Activated CD4-positive, alpha-beta T cell treated with anti-CD3 and anti-CD28 coated beads, Interleukin-2, amount 50 U/mL, for 16 hours (primary cell): ENCODE measurements around the gene MYG1.
"Not testable (repeated sequence)": the region's sequence is repeated elsewhere in the genome, so short reads cannot be mapped to it uniquely, and the experiment has no call there.

Experiments
- DNase-seq: peaks from one replicate; pipeline ENCODE4 v3.0.0-alpha.2; 2020

The MYG1 gene

GRCh38 chr12:53328043-53328435 is 28.5 kb downstream of the MYG1 start:
- DNase-seq = no peak

GRCh38 chr12:53330671-53331070 is 31.2 kb downstream of the MYG1 start:
- DNase-seq = no peak

GRCh38 chr12:53332339-53332738 is 32.8 kb downstream of the MYG1 start:
- not testable (repeated sequence) for DNase-seq

- DNase-seq = no peak
Observed at GRCh38 chr12:53332744-53333143, 33.2 kb downstream of the MYG1 start.

- no peak for DNase-seq
Observed at GRCh38 chr12:53333289-53333688, 33.8 kb downstream of the MYG1 start.

- no peak for DNase-seq
Observed at GRCh38 chr12:53333845-53334244, 34.4 kb downstream of the MYG1 start.

GRCh38 chr12:53334822-53335221 is 35.3 kb downstream of the MYG1 start:
- no peak for DNase-seq

- DNase-seq = no peak
Observed at GRCh38 chr12:53336181-53336681, 36.7 kb downstream of the MYG1 start, which contains the start of gene SP7. TSS of gene SP7 (minus strand) at chr12:53336354. CDS start at chr12:53335646, 708 bp downstream.

GRCh38 chr12:53338017-53338416 is 38.5 kb downstream of the MYG1 start:
- no peak for DNase-seq

- no peak for DNase-seq
Observed at GRCh38 chr12:53338916-53339315, 39.4 kb downstream of the MYG1 start.

GRCh38 chr12:53340398-53340797 is 40.9 kb downstream of the MYG1 start:
- DNase-seq = no peak

GRCh38 chr12:53343449-53343848 is 44.0 kb downstream of the MYG1 start:
- DNase-seq = no peak

GRCh38 chr12:53343969-53344368 is 44.5 kb downstream of the MYG1 start:
- no peak for DNase-seq

GRCh38 chr12:53344487-53344823 is 45.0 kb downstream of the MYG1 start:
- no peak for DNase-seq

GRCh38 chr12:53344824-53345485 is 45.5 kb downstream of the MYG1 start:
- DNase-seq = peak; percentile 68

GRCh38 chr12:53345486-53346188 is 46.1 kb downstream of the MYG1 start:
- DNase-seq = no peak

GRCh38 chr12:53346491-53346890 is 47.0 kb downstream of the MYG1 start:
- no peak for DNase-seq

- no peak for DNase-seq
Observed at GRCh38 chr12:53347905-53348304, 48.4 kb downstream of the MYG1 start.

GRCh38 chr12:53352331-53353256 is 53.1 kb downstream of the MYG1 start:
- peak; percentile 89 for DNase-seq

- DNase-seq = no peak
Observed at GRCh38 chr12:53353257-53353655, 53.8 kb downstream of the MYG1 start.

- no peak for DNase-seq
Observed at GRCh38 chr12:53355121-53355520, 55.6 kb downstream of the MYG1 start.
